Measurements from ENCODE around the gene FOXL2NB.

FOXL2NB gene

GRCh38 chr3:138939561-138940241 lies 7.3 kb upstream of the FOXL2NB start:
- no peak for TF ChIP-seq CTCF (IDR thresholded peaks at IDR 0.05)

DNA sequence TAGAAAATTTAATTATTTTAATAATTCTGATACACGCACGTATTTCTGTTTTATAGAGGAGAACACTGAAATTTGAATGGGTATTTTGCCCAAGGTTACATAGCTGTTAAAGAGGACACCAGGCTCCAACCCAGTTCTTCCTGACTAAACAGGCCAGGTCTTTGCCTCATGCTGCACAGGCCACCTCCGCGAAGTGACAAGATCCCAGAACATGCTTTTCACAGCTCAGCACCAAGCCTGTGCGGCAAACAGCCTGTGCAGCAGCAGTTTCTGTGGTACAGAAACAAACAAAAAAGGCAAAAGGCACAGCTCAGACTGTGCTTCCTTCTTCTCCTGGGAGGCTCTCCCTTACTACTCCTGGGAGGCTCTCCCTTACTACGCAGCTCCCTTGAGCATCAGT lies 6.6 kb upstream of the FOXL2NB start:
- TF ChIP-seq CTCF (IDR thresholded peaks at IDR 0.05): no peak

GRCh38 chr3:138941259-138941885 lies 5.6 kb upstream of the FOXL2NB start:
- peak; percentile 63 for TF ChIP-seq CTCF (IDR thresholded peaks at IDR 0.05)

DNA sequence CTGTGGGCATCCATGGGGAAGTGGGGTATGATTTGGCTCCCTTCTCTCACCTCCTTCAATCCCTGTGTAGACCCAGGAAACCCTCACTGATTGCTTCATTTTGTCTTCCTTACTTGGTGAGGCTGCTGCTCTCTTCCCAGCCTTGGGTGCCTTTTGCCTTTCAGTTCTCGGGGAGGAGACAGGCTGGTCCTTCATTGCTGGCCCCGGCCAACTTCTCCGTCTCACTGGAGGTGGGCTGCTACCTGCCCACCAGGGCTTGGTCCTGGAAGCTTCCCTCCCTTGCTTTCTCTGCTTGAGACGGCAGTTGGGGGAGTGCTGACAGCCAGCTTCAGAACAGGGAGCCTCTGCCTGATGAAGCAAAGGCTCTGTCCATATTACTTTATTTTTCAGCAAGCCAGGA lies 4.7 kb upstream of the FOXL2NB start:
- no peak for TF ChIP-seq CTCF (IDR thresholded peaks at IDR 0.05)

GRCh38 chr3:138942861-138943623 lies 4.0 kb upstream of the FOXL2NB start:
- TF ChIP-seq CTCF (IDR thresholded peaks at IDR 0.05): no peak

DNA sequence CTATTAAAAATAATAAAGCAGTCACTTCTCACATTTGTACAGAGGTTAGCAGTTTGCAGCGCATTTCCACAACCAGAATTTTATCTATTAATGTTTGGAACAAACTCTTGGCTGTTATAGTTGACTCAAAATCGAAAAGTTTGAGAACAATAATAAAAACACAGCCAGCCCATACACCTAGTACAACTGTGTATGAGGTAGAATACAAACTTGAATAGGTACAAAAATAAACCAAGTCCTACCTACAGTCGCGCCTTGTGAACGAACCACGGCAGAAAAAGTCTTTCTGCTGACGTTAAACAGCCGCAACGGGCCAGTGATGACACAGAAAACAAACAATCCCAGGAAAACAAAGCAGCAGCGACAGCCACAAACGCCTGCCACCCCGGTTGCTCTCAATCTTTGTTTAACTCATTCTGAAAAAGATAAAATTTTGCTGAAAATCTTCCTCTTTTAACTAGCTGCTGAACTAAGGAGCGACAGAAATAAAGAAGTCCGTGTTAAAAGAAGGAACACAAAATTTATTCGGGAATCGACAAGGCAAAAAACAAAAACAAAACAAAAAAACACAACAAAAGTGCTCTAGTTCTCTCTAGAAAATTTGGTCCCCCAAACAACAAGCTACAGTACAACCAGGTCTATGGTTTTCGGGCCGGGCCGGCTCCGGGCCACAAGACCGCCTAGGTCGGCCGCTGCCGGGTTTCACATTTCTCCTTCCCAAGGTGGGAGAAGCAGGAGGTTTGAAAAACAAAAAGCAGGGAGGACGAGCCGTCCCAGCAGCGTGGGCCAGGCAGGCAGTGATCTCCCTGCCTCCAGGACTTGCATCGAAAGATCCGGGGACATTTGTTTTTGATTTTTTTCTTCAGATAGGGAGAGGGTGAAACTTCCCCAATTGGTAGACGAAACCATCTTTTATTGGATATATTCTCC lies 3.0 kb upstream of the FOXL2NB start:
- TF ChIP-seq CTCF (IDR thresholded peaks at IDR 0.05): no peak

DNA sequence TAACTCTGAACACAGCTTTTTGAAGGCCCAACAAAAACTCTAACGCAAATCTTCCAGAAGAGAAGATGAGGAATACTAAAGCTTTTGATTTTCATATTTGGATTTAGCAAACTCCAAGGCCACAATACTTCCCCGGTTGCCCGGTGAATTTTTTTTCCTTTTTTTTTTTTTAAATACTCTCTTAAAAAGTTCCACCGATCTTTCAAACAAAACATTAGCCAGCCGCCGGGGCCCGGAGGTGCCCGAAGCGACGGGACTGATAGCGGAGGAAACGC lies 2.4 kb upstream of the FOXL2NB start:
- no peak for TF ChIP-seq CTCF (IDR thresholded peaks at IDR 0.05)

Measured in LNCAP (cell line).